IPS-NIHi7 (cell line): ENCODE measurements around the gene TMEM175.
"Not testable (repeated sequence)": the region's sequence is repeated elsewhere in the genome, so short reads cannot be mapped to it uniquely, and the experiment has no call there.

Experiments used
- DNase-seq: peaks from one replicate; pipeline ENCODE4 v3.0.0; 2012; ENCODE audit warnings: mixed read lengths; ENCODE audit errors: extremely low spot score

Gene TMEM175

DNA sequence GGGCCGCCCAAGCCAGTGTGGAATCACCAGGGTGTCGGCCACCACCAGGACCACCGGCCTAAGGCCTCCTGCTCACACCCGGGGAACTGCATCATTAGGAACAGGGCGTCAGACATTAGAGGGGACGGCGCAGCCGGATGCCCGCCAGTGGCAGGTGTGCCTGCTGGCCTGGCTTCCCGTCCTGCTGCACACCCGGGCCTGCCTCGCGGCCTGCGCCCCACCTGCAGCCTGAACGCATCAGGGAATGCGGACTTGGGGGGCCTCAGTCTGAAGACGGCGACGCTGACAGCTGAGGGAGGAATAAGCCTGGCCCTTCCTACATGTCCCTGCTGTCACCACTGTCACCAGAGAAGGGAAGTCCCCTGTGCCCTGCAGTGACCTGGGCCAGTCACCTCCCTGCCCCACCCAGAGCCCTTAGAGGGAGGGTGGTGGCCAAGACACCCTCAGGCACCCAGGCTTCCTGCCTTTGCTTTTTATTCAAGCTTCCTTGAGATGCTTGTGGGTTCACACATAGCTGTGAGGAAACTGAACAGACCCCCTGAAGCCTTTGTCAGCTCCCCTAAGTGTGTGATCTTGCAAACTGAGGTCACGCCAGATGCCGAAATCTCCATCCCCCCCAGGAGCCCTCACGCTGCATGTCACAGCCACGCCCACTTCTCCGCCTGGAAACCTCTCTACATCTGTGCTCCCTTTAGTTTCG is 37.9 kb downstream of the TMEM175 start:
- no peak for DNase-seq

- DNase-seq, result no peak
Measured at GRCh38 chr4:970854-971520, 38.7 kb downstream of the TMEM175 start.

DNA sequence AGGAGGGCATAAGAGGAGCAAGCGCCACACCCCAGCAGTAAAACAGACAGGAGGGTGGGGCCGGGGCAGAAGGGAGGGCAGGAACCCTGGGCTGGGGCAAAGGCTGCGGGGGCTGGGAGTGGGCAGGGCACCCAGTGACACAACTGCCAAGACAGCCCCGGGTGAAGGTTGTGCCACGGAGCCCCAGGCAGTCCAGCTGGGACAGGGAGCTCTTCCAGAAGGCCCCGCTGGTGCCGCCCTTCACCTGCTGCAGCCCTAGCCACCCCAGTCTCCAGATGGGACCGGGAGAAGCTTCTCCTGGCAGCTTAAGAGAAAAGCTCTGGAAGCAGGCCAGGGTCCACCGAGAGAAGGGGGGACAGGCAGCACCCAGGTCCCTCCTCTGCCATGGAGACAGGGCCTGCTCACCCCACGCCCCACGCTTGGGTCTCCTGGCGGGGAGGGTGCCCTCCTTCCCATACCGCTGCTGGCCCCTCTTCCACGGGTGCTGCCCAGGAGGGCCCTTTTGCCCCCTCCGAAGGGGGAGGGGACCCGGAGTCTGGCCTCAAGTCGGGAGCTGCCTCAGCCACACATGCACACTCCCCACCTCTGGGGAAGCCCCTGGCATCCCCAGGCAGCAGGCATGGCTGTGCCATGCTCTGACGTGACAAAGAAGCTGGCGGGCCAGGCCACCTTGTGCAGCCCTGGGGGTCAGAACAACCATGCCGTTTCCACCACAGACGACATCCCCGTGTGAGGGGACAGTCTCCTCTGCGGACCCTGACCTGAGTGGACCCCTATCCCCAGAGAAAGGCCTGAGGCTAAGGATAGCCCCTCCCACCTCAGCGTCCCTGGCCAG is 39.6 kb downstream of the TMEM175 start:
- DNase-seq, result no peak

- peak; percentile 36 for DNase-seq
Measured at GRCh38 chr4:972651-973424, 40.6 kb downstream of the TMEM175 start.

DNA sequence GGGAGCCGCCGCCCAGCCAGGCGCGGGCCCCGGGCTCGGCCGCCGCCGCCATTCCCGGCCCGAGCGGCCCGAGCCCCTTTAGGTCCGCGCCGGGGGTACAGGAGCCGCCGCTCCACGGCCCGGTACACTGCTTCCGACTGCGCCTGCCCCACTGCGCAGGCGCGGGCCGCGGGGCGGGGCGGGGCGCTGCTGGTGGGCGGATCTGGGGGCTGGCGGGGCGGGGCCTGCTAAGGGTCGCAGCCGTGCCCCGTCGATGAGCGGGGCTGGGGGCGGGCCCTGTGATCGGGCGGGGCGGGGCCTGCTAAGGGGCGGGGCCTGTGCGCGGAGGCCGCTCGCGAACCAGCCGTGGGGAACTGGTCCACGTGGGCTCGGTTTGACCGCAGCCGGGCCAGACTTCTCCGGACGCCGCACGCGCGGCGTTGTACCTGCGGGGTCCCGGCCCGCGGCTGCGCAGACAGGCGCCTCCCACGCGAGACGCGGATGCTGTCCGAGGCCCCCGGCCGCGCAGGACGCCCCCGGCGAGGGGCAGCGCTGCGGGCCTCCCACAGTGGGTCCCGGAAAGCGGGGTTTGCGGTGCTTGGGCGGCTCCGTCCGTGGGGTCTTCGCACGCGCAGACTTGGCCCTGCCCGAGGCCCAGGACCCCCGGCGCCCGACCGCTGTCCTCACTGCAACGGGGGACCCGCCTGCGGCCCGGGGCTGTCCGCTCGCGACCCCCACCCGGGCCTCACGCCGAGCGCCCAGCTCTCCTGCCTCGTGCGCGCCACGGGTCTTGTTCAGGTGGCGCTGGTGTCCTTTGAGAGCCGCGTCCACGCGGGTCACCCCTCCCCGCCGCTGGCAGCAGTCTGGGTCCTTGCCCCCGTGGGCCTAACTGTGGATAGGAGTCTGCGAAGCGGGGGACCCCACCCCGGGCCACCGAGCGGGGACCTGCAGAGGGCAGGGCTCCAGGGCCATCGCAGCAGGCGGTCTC is 41.5 kb downstream of the TMEM175 start, which contains the start of gene DGKQ:
Gene DGKQ, minus strand, starts transcription at position 139 of the 967 bp plus-strand sequence. Its CDS starts 87 bp downstream, at position 52.
- DNase-seq, result peak; percentile 98

DNA sequence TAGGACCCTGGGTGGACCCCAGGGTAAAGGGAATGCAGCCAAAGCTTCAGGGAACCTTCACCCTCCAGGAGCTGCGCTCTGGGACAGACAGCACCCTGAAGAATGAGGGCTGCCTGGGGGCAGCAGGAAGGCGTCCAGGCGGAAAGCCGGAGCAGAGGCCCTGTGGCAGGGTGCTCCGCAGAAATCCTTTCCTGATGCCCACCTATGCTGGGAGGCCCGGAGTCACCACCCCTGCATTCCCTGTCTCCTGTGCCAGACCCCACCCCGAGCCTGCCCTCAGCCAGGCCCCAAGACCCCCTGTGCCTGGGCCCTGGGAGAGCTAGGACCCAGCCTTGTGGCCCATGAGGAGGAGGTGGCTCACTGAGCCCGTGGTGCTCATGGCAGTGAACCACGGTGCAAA is 42.4 kb downstream of the TMEM175 start:
- DNase-seq, result no peak

GRCh38 chr4:976016-976415 is 43.8 kb downstream of the TMEM175 start:
- DNase-seq, result not testable (repeated sequence)

GRCh38 chr4:978957-979701 is 46.9 kb downstream of the TMEM175 start:
- DNase-seq, result no peak

- no peak for DNase-seq
Measured at GRCh38 chr4:982291-982690, 50.0 kb downstream of the TMEM175 start.

DNA sequence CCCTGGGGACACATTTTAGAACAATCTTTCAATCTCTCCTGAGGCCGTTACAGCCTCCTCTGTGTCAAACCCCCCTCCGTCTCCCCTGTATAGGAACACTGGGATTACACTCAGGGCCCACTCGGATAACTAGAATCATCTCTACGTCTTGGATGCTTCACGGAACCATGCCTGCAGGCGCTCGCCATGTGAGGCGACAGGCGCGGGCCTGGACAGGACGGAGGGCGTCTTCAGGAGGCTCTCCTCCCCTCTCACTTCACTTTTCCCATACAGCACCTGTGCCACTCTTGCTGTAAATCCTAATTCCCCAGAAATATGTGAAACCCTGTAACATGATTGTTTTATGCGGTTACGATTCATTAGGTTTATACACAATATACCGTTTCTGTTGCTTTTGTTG is 50.6 kb downstream of the TMEM175 start:
- no peak for DNase-seq

GRCh38 chr4:984336-985054 is 52.2 kb downstream of the TMEM175 start:
- no peak for DNase-seq

DNA sequence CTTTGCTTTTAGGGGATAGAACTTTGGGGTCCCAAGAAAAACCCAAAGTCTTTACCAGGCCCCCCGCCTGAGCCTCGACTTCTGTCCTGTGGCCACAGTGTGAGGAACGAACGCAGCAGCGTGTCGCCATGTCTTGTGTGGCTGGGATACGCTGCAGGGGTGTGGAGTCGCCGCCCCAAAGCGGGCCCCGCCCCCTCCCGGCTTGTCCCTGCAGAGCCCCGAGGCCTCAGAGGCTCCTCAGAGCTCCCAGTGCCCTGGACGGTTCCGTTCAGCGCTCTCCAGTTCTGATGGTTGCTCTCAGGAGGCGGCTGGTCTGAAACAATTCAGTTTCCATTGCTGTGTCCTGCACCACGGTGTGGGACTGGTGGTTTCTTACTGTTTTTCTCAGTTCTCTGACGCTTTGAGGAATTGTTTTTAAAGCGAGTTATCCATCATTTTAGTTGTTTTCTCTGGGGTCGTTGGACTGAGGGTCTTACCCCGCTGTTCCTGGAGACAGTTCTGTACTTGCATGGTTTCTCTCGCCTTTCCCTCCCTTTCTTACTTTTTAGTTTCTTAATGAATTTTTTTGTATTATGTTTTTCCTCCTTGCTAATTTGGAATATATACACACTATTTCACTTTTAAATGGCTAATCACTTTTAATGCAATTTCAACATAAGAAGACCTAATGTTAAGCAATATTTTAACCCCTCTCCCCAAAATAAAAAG is 53.0 kb downstream of the TMEM175 start:
- DNase-seq, result peak; percentile 87

DNA sequence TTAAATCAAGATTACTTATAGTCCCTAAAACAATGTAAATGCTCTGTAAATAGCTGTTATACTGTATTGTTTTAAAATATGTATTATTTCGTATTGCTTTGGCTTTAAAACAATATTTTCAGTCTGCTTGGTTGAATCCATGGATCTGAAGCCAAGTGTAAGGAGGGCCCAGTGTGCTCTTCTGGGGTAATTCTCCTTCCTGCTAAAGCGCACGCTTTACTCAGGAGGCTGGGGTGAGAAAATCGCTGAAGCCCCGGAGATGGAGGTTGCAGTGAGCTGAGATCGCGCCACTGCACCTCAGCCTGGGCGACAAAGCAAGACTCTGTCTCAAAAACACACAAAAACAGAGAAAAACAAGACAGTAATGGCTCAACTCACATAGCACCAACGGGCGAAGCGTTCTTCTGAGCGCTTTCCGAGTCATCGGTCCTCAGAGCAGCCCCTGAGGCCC is 54.2 kb downstream of the TMEM175 start:
- DNase-seq, result no peak

- DNase-seq, result no peak
Measured at GRCh38 chr4:986879-987623, 54.8 kb downstream of the TMEM175 start, which contains the start of gene IDUA. Gene IDUA, plus strand, starts transcription at chr4:987044. Its CDS starts 41 bp downstream, at chr4:987085.

DNA sequence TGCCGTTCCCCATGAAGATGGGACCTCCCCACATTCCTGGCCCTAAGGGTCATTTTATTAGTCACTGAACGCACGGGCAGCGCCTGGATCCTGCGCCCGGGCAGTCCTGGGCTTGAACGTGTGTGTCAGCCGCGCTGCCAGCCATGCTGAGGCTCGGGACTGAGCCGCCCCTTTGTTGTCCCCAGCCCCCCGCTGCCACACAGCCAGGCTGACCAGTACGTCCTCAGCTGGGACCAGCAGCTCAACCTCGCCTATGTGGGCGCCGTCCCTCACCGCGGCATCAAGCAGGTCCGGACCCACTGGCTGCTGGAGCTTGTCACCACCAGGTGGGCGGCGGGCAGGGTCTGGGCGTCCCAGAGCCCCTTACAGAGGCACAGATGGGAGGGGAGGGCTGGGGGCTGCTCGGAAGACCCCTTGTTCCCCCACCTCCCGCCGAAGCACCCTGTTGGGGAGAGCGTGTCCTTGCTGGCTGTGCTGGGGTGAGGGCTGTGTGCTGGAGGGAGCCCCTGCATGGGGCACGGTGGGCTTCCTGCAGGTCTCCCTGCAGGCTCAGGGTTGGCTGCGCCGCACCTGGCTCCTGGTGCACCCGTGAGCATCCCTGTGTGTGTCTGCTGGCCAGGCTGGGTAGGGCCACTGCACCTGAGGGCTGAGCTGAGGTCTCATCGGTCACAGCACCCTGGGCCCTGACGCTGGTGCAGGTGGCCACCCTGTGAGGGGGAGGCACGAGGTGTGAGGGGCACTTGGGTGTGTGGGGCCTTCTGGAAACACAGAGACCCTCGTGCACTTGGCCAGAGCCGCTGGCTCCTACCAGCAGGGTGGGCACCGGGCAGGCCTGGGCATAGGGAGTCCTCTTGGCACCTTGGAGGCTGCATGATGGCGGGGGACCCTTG is 55.6 kb downstream of the TMEM175 start:
- DNase-seq, result no peak
